ENCODE measurements around the gene LTBP1.
A peak's percentile ranks its signal among the peaks of the same experiment; 100 is the strongest.
"Not testable (repeated sequence)": the region's sequence is repeated elsewhere in the genome, so short reads cannot be mapped to it uniquely, and the experiment has no call there.

The LTBP1 gene

DNA sequence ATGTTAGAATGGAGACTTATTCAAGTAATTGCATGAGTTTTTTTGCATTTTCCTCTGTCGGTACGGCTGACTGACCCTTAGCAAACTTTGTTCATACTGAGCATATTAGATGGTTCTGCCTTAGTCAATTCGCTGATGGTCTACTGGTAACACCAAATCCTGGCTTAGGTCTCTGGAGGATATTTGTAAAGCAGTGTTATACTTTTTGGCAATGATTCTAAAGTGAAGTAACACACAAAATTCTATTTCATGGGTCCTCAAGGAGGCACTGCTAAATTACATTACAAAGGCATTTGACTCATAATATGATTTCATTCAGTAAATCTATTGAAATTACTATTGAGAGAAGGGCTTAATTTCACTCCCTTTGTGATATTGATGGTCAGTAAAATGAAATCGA, 282.9 kb downstream of the LTBP1 start:
- no peak for DNase-seq (ENCODE audit: low spot score)

DNA sequence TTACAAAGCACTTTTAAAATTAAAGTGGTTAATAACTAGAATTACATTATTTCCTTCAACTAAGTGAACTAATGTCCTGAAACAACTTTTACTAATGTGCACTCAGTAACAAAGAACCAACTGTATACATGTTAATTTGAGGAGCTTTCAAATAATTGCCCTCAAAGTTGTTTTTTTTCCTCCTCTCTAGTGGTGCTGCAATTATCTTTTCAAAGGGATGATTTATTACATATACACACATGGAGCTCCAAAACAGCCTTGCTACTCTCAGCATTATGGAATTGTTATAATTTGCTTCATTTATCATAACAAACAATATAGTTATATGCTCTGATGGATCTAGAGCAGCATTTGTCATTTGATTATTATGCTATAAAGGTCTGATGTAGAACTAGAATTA, 283.4 kb downstream of the LTBP1 start:
- no peak for DNase-seq (ENCODE audit: low spot score)

DNA sequence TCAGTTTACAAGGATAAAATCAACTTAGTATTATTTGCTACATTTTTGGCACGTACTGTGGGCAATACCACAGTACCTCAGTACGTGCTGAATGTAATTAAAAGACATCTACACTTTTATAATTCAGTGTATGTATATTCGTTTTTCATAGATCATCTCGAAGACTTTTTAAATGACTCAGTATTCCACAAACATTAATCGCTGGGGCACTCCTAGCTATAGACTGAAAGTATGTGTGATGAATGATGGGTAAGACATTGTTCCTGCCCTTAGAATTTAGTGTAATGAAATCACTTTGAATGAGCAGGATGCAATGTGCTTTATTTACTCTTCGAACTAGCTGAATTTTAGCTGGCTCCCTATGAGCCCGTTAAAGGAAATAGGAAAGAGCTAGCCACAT, 284.1 kb downstream of the LTBP1 start:
- no peak for DNase-seq (ENCODE audit: low spot score)

DNA sequence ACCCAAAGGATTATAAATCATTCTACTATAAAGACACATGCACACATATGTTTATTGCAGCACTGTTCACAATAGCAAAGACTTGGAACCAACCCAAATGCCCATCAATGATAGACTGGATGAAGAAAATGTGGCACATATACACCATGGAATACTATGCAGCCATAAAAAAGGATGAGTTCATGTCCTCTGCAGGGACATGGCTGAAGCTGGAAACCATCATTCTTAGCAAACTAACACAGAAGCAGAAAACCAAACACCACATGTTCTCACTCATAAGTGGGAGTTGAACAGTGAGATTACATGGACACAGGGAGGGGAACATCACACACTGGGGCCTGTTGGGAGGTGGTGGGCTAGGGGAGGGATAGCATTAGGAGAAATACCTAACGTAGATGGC, 288.8 kb downstream of the LTBP1 start:
- DNase-seq (ENCODE audit: low spot score), result not testable (repeated sequence)

DNA sequence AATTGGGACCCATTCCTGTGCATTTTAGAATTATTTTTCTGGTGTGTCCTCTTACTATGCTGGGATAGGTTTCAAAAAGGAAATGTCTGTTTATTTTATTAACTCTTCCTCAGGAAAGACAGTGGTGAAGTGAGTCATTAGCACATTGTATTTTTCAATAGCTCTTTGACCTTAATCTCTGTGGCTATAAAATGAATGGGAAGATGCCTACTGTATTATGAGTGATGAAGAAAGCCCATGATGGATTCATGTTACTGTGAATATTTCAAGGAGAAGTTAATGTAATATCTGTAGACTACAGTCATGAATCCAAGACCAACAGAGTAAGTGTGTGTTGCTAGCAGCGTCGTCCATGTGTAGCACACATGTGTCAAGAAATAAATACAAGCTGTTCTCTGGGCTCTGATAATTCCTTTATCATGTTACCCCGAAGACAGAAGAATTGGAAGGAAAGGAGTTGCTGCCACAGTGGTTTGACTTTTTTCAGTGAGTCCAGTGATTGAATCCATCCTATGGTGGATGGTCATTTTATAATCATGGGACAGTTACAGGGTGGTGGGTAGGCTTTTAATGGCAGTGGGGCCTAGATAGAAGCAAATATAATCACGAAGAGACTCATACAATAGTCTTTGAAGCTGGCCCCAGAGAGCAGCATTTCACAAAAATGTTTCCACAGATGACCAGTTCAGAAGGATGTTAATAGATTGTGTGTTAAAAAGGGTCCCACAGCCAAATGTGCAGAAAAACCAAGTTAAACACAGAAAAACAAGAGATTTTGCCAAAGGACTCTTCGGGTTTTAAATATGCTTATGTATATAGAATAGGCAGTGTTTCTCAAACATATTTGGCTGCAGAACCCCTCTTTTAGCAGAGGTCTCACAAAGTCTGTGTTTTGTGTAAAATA, 290.0 kb downstream of the LTBP1 start:
- DNase-seq (ENCODE audit: low spot score), result peak; percentile 23

DNA sequence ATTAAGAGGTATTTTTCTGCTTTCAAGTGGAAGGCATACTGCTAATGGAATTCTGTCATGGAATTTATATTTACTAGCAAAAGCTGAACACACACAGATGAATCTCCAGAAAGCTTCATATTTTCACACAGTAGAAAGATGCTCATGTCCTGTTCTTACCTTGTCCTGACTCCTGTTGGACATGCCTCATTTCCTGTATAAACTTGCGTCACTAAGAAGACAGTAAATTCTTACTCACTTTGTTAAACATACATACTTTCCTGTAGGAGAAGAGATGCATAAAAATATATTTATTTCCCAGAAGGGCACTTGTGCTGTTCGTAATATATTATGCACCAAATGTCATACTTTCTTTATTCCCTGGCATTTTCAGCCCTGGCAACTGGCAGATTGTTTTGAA, 291.4 kb downstream of the LTBP1 start:
- no peak for DNase-seq (ENCODE audit: low spot score)

DNA sequence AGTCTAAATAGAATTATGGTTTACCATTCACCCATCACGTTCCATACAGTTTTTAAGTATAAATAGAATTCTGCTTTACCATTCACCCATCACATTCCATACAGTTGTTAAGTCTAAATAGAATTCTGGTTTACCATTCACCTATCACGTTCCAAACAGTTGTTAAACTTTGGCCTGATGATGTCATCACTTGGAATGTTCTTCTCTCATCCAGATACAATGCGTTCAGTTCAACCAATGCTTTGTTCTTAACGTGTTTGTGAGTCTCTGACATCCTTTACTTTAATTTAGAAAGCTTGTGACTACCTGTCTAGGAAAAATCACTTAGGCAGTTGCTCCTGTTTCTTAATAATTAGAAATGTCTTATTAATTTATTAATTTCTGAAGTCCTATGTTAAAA, 293.4 kb downstream of the LTBP1 start:
- no peak for DNase-seq (ENCODE audit: low spot score)

DNA sequence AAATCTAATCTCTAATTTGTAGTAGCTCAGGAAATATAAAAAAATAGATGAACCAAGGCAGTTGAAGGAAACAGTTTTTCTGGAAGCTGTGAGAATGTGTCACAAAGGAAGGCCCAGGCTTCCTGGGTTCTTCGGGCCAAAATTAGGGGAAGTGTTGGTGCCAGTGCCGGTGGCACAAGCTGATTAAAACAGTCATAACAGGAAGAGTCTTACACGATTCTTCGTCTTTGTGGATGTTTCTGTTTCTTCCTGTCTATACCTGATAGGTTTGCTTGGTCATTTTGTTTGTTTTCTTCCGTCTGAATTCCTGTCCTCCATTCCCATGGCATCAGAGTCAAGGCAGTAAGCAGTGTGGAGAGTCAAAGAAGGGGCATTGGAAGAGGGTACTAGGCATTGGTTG, 294.3 kb downstream of the LTBP1 start:
- no peak for DNase-seq (ENCODE audit: low spot score)

DNA sequence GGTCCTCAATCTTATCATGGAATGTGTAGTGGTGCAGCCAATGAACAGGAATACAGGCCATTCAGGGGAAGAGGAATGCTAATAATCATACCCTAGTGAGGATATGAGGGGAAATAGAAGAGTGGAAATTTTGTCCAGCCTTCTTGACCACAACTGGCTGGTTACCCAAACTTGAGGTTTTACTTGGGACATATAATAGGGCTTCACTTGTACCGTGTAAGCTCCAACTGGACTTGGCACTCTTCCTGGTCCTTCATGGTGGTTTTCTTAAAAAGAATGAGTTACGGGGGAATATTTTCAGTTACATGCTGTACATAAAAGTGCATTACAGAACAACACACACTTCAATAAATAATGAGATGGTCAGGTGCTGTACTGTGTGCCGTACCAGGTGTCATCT, 294.8 kb downstream of the LTBP1 start:
- DNase-seq (ENCODE audit: low spot score), result no peak

DNA sequence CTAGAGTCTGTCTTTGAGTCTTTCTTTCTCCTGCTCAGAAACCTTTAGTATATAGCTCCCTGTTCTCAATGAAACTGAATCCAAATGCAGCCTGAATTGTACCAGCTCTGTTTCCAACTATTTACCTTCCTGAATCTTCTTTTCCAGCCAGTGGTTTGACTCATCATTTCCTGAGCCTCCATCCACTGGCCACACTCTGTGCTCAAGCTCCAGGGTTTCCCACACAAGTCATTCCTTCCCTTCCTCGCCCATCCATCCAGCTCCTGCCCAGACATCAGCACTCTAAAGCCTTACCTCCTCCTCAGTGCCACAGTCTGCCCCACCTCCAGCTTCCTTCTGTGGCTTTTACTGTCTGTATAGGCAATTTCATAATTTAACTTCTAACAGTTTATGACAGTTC, 296.1 kb downstream of the LTBP1 start:
- no peak for DNase-seq (ENCODE audit: low spot score)

DNA sequence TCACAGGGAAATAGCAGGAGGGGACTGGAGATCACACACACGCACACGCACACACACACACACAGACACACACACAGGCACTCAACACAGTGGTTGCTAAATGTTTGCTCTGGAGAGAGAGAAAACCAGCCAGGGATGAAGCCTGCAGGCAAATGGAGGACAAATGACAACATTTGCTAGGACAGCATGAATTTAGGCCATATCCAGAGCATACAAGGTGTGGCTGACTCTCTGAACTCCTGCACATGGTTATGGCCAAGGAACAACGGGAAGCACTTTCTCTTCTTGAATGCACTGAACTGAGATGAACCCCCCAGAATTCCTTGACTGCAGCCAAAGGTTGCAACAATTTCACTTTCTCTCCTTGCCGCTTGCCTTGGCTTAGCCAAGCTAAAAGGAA, 299.7 kb downstream of the LTBP1 start:
- DNase-seq (ENCODE audit: low spot score), result no peak

DNA sequence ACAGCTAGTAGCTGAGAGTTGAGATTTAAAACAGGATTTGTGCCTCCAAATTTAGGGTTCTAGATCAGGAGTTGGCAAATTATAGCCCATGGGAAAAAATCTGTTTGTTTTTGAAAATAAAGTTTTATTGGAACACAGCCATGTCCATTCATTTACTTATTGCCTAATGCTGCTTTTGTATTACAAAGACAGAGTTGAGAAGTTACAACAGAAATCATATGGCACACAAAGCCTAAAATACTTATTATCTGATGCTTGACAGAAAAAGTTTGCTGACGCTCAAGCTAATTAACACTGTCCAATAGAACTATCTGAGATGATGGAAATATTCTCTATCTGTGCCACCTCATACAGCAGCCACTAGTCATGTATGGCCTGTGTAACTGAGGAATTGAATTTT, 300.6 kb downstream of the LTBP1 start:
- DNase-seq (ENCODE audit: low spot score), result no peak

DNA sequence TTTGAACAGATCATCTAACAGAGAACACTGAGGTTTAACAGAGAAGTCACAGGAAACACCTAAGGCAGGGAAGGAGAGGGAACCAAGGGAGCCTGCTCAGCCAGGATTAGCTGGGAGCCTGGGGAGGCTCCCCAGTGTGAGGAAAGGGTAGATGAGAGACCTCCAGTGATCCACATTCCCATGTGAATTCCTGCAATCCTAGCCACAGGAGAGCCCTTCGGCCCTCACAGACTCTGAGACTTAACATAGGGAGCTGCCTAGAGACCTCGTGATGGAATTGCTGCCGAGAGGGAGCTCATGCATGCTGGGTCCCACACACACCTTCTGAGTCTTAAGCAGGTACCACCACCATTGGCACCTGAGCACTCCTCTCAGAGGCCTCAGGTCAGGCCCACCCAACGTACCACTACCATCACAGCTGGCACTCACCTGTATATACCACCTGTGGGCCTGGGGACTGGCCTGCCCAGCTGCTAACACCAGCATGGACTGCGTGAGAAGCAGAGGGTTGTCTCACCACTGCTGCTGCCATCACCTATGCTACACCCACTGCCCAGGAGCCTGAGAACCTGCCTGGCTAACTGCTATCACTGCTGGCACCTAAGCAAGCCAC, 303.8 kb downstream of the LTBP1 start:
- no peak for DNase-seq (ENCODE audit: low spot score)

DNA sequence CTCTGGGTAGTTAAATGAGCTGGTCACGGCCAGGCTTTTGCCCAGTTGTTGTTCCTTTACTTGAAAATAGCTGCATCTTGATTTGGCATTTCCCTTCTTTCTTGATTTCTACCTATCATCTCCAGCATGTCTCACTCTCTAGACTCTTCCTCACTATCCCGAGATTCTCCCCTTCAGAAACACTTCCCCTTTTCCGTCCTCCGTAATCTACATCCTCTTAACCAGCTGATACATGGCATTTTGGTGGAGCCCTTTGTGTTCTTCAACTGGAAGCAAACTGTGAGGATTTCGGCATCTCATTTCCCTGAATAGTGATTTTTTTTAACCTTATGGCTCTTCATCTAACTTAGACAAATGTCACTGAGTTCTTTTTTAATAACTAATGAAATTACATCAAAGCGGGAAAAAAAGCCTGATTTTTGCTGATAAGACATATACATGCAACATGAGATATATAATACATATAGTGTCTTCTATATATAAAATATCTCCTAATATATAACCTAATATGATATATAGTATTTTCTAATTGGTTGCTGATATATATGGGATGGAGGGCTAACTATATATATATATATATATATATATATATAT, 309.5 kb downstream of the LTBP1 start:
- no peak for DNase-seq (ENCODE audit: low spot score)

DNA sequence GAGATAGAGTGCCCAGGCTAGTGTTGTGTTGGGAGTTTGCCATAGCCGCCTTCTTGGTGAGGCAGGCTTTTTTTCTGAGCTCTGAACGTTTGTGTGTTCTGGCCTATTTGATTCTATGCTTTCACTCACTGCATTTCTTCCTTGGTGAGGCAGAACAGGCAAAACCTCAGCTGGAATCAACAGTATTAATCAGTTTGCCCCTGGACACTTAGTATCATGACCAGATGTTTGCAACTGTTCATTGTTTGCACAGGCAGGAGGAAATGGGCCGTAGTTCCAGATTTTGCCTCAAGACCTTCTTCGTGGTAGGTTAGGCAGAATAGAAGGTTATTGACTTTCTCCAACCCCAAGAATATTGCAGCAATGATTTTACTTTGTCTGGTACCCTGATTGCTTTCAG, 311.6 kb downstream of the LTBP1 start:
- DNase-seq (ENCODE audit: low spot score), result no peak

DNA sequence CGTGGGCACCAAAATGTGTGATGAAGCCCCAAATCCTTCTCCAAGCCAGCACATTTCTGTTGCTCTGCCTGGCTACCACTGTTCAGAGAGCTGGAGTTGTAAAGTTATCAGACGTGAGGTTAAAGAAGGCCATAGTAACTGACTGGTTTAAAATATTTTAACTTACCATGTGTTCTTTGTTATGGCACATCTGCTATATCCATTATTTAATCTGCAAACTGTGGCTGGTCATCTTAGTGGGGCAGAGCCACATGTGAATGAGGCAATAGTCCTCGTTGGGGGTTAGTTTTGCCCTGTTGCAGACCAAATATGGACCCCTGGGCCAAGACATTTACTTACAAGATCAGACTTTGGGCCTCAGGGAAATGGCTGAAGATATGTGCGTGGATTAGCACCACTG, 315.3 kb downstream of the LTBP1 start:
- DNase-seq (ENCODE audit: low spot score), result no peak

DNA sequence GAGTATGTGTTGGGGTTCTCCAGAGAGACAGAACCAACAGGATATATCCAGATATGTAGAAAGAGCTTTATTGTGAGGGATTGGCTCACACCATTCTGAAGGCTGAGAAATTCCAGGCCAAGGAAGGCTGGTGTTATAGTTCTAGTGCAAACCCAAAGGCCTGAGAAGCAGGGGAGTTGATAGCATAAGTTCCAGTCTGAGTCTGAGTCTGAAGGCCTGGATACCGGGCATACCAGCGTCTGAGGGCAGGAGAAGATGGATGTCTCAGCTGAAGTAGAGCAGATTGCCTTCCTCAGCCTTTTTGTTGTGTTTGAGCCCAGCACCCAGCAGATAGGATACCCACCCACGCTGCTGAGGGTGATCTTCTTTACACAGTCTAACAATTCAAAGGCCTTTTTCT, 318.0 kb downstream of the LTBP1 start:
- no peak for DNase-seq (ENCODE audit: low spot score)

DNA sequence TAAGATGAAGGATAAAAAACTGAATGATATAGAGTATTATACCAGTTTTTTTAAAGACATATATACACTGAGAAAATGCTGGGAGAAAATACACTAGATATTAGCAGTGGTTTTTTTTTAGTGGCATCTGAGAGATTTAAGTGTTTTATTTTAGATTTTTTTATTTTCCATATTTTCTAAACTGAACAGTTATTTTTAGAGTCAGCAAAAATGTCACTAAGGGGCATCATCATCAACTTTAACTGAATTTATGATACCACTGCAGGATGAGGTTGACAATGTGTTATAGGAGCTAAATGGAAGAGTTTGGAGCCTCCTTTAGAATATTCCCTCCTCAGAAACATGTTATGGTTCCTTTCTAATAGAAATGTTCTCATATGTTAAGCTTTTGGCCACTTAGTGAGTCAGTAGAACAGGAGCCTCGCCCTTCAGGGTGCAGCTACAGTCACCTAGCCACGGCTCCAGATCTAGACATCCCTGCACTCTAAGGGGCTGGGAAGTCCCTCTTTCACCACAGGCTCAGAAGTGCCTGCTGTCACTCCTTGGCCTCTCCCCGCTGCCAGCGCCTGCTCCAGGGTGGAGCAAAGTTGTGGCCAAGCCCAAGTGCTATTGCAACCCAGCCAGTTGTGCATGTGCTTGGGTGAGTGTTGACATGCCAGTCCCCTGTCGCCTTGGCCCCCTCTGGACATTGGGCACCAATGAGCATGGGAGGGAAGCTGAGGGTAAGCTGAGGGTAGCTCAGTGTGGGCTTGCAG, 319.0 kb downstream of the LTBP1 start:
- no peak for DNase-seq (ENCODE audit: low spot score)

DNA sequence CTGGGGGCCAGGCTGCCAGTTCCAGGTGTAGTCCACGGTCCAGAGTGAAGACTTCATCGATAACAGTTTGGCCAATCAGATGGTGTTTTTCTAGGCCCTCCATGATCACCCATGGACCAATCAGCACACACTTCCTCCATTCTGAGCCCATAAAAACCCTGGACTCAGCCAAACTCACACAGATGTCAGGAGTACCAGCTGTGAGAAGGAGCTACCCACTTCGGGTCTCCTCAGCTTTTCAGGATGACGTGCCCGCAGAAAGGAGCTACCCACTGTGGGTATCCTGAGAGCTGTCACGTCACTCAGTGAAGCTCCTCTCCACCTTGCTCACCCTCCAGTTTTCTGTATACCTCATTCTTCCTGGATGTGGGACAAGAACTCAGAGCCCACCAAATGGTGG, 319.7 kb downstream of the LTBP1 start:
- DNase-seq (ENCODE audit: low spot score), result no peak

DNA sequence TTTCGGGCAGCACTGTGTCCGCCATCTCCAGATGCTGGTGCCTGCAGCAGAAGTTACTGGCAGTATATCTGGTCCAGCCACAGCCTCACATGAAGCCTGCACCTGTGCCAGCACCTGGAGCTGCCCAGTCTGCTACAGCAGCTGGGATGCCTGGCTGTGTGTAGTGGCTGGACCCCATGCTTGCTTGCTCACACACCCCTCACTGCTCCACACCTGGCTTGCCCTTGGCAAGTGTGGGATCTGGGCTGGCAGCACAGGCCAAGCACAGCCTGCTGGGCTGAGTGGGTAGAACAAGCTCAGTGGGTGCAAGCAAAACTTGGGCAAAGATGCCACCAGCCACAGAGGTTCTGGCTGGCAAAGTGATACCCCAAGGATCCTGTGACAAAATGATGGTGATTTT, 320.3 kb downstream of the LTBP1 start:
- no peak for DNase-seq (ENCODE audit: low spot score)

DNA sequence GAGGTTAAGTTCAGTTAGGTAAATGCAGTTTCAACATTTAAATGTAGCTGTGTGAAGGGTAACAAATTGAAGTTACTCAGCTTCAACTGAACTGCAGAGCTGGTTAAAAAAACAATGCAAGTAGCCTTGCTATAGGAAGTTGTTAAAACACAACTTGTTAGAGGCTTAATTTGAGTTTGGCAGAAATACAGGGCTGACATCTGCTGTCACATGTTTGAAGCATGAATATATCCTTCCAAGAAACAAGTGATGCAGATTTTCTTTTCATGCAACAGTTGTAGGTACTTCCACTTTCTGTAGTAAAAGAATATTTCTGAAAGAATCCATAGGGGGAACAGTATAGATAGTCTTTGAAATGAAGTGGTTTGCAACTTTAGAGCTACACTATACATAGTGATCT, 321.0 kb downstream of the LTBP1 start:
- DNase-seq (ENCODE audit: low spot score), result no peak

DNA sequence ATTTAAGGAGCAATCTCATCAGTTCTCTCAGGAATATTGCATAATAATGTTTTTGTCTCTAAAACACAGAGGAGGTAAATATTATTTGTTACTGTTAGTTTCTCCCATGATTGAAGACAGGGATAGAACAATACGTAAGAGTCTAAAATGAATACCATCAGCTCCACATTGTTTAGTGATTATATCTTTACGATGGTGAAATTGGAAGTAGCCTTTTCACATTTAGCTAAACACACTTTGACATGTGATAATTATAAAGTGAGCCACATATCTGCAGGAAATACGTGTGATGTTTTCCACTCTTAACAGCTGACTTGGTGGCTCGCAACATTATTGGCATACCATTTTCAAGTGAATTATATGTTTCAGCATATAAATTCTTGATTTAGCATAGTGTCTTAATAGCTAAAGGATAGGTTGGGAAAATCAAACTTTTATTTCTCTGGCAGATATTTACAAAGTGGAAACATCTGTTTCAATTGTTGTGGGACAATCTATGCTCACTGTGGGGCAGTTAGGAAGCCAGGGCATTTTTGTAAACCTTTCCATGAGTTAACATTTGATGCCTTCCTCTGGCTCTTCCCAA, 321.6 kb downstream of the LTBP1 start:
- no peak for DNase-seq (ENCODE audit: low spot score)
